SJSA1 (cell line): ENCODE data around the gene TIMM44. TPM values are rescaled to one million over a fixed set of nuclear protein-coding genes. Genes with fewer than 3 reads are reported as not detected.
A peak's percentile ranks its signal among the peaks of the same experiment; 100 is the strongest.
"Not testable (repeated sequence)": the region's sequence is repeated elsewhere in the genome, so short reads cannot be mapped to it uniquely, and the experiment has no call there.

ENCODE experiments used
- DNase-seq, 2 experiments: peaks; one replicate each; pipeline ENCODE4 v3.0.0-alpha.2; 2015 to 2020; ENCODE audit warnings: low spot score in 2 of 2, low read depth in 1 of 2
- H3K27ac ChIP-seq: fragments of 250-450 bp; sonication (Bioruptor Pico); 2 replicates; pipeline ENCODE4 v1.5.1; 2020; ENCODE audit warnings: mild to moderate bottlenecking, moderate library complexity
- H3K27me3 ChIP-seq: fragments of 250-450 bp; sonication (Bioruptor Pico); replicated peaks from 2 replicates; pipeline ENCODE4 v1.5.1; 2020; ENCODE audit warnings: mild to moderate bottlenecking, moderate library complexity
- H3K36me3 ChIP-seq: fragments of 250-450 bp; sonication (Bioruptor Pico); 2 replicates; pipeline ENCODE4 v1.5.1; 2020; ENCODE audit warnings: mild to moderate bottlenecking
- H3K4me1 ChIP-seq: fragments of 250-450 bp; sonication (Bioruptor Pico); replicated peaks from 2 replicates; pipeline ENCODE4 v1.6.1; 2021; ENCODE audit warnings: mild to moderate bottlenecking
- H3K4me3 ChIP-seq: fragments of 250-450 bp; sonication (Bioruptor Pico); 2 replicates; pipeline ENCODE4 v1.5.1; 2020; ENCODE audit warnings: mild to moderate bottlenecking
- H3K9me3 ChIP-seq: fragments of 250-450 bp; sonication (Bioruptor Pico); replicated peaks from 2 replicates; pipeline ENCODE4 v1.5.1; 2020; ENCODE audit warnings: mild to moderate bottlenecking
- total RNA-seq: library from RNA; depleted of rRNA; stranded (reverse); fragments of >200 nt; shearing (Covaris generic); gene quantifications from 2 replicates; pipeline ENCODE4 v1.2.3, GENCODE V29; 2014

Gene TIMM44
- total RNA-seq, 1 experiment from 2014 or later: 65.3 TPM

- H3K4me3 ChIP-seq, DNase-seq, H3K27me3 ChIP-seq, H3K9me3 ChIP-seq: not testable (repeated sequence)
- Histone ChIP-seq H3K27ac (peak overlapping the region; percentile 41), H3K4me1 (peaks cover 39% of the 10 kb centered on the region), H3K36me3 (peaks cover 60% of the 10 kb centered on the region)
Measured at GRCh38 chr19:7930030-7930429, 13.4 kb downstream of the TIMM44 start.

- no peak overlapping the region for H3K4me3 ChIP-seq
- peaks cover 6% of the 10 kb centered on the region for H3K27me3 ChIP-seq
- H3K27ac ChIP-seq: peak overlapping the region; percentile 41
- H3K4me1 ChIP-seq: peaks cover 40% of the 10 kb centered on the region
- DNase-seq: peak; percentile 75 to 86
- H3K9me3 ChIP-seq: peaks cover 5% of the 10 kb centered on the region
- peaks cover 50% of the 10 kb centered on the region for H3K36me3 ChIP-seq
Measured at GRCh38 chr19:7928741-7929701, 14.4 kb downstream of the TIMM44 start.

DNA sequence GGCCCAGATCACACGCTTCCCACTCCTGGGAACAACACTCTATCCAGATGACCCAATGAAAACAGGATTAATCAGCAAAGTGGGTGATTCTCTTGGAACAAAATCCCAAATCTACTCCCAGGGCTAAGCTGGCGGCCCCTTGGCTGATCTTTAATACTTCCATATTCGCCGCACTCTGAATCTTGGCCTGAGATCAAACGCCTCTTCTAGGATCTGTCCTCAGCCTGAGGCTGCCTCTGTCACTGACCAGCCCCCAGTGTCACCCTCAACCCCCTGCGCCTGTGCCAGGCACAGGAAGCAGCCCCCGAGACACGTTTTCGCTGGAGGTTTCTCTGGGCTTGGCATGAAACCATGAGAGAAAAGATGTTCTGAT is 15.1 kb downstream of the TIMM44 start:
- Histone ChIP-seq H3K4me3 (no peak overlapping the region), H3K36me3 (peaks cover 43% of the 10 kb centered on the region), H3K4me1 (peaks cover 40% of the 10 kb centered on the region), H3K9me3 (peaks cover 5% of the 10 kb centered on the region), H3K27ac (no peak overlapping the region), H3K27me3 (peaks cover 6% of the 10 kb centered on the region)
- no peak for DNase-seq

- peaks cover 40% of the 10 kb centered on the region for H3K4me1 ChIP-seq
- peaks cover 38% of the 10 kb centered on the region for H3K36me3 ChIP-seq
- peaks cover 6% of the 10 kb centered on the region for H3K27me3 ChIP-seq
- peaks cover 5% of the 10 kb centered on the region for H3K9me3 ChIP-seq
- no peak overlapping the region for H3K4me3 ChIP-seq
- H3K27ac ChIP-seq: no peak overlapping the region
- no peak for DNase-seq
Measured at GRCh38 chr19:7927605-7928333, 15.7 kb downstream of the TIMM44 start.

- Histone ChIP-seq H3K27me3 (peaks cover 6% of the 10 kb centered on the region), H3K36me3 (peaks cover 38% of the 10 kb centered on the region), H3K27ac (no peak overlapping the region), H3K9me3 (peaks cover 5% of the 10 kb centered on the region), H3K4me3 (no peak overlapping the region), H3K4me1 (peaks cover 42% of the 10 kb centered on the region)
- no peak for DNase-seq
Measured at GRCh38 chr19:7926727-7927604, 16.5 kb downstream of the TIMM44 start.

GRCh38 chr19:7926021-7926726 is 17.3 kb downstream of the TIMM44 start, which contains the start of gene CTXN1:
TSS of gene CTXN1 (minus strand) at chr19:7926135. CDS start at chr19:7925538, 597 bp downstream.
- no peak within 1 kb of the TSS for H3K27ac ChIP-seq
- peaks cover 35% of the 10 kb centered on the region for H3K36me3 ChIP-seq
- H3K27me3 ChIP-seq: peaks cover 6% of the 10 kb centered on the region
- H3K9me3 ChIP-seq: peaks cover 5% of the 10 kb centered on the region
- no peak for DNase-seq
- H3K4me3 ChIP-seq: peak within 1 kb of the TSS; percentile 24
- H3K4me1 ChIP-seq: peaks cover 50% of the 10 kb centered on the region

GRCh38 chr19:7925171-7925851 is 18.2 kb downstream of the TIMM44 start:
- no peak overlapping the region for H3K27ac ChIP-seq
- H3K4me3 ChIP-seq: peak overlapping the region; percentile 24
- peaks cover 28% of the 10 kb centered on the region for H3K36me3 ChIP-seq
- H3K9me3 ChIP-seq: peaks cover 5% of the 10 kb centered on the region
- H3K4me1 ChIP-seq: peaks cover 53% of the 10 kb centered on the region
- DNase-seq: peak; percentile 48 to 81
- H3K27me3 ChIP-seq: peaks cover 6% of the 10 kb centered on the region

- Histone ChIP-seq H3K27me3 (peaks cover 6% of the 10 kb centered on the region), H3K36me3 (peaks cover 22% of the 10 kb centered on the region), H3K4me1 (peaks cover 50% of the 10 kb centered on the region), H3K9me3 (peaks cover 5% of the 10 kb centered on the region), H3K27ac (no peak overlapping the region), H3K4me3 (no peak overlapping the region; the same call in 1 of the 2 replicates)
- no peak for DNase-seq
Measured at GRCh38 chr19:7924651-7925170, 18.8 kb downstream of the TIMM44 start.

- no peak for DNase-seq
- Histone ChIP-seq H3K27ac (no peak overlapping the region), H3K27me3 (peaks cover 6% of the 10 kb centered on the region), H3K9me3 (peaks cover 5% of the 10 kb centered on the region), H3K4me1 (peaks cover 47% of the 10 kb centered on the region), H3K4me3 (no peak overlapping the region), H3K36me3 (peaks cover 22% of the 10 kb centered on the region)
Measured at GRCh38 chr19:7924241-7924640, 19.2 kb downstream of the TIMM44 start.

GRCh38 chr19:7923295-7924191 is 19.9 kb downstream of the TIMM44 start:
- peaks cover 6% of the 10 kb centered on the region for H3K27me3 ChIP-seq
- peaks cover 42% of the 10 kb centered on the region for H3K4me1 ChIP-seq
- no peak overlapping the region for H3K27ac ChIP-seq
- peaks cover 22% of the 10 kb centered on the region for H3K36me3 ChIP-seq
- H3K4me3 ChIP-seq: no peak overlapping the region
- DNase-seq: no peak
- peaks cover 5% of the 10 kb centered on the region for H3K9me3 ChIP-seq

DNA sequence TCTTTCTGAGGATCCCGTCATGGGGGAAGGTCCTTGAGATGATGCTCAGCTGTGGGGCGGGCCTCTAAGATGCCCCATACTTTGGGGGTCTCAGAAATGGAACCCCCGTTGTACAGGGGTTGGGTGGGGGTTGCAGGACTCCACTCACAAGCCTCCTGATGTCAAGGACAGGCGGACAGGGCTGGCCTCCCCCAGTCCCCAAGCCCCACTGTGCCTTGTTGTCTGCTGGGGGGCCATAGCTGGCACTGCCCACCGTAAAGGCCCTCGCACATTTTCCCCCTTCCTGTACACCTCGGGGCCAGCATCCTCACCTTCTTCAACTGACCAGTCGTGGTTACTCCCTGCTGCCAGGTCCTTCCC is 20.6 kb downstream of the TIMM44 start:
- H3K4me1 ChIP-seq: peaks cover 38% of the 10 kb centered on the region
- DNase-seq: no peak
- peaks cover 14% of the 10 kb centered on the region for H3K27me3 ChIP-seq
- H3K4me3 ChIP-seq: no peak overlapping the region
- H3K27ac ChIP-seq: no peak overlapping the region
- peaks cover 5% of the 10 kb centered on the region for H3K9me3 ChIP-seq
- H3K36me3 ChIP-seq: peaks cover 22% of the 10 kb centered on the region
